ENCODE results near the gene CBLN4. TPM values are rescaled to one million over a fixed set of nuclear protein-coding genes. Genes with fewer than 3 reads are reported as not detected.

The CBLN4 gene
- total RNA-seq, 1 donor from 2014 or later, result not detected

- TF ChIP-seq CTCF (conservative IDR thresholded peaks at IDR 0.05), result no peak
- peaks cover 5% of the 10 kb centered on the region for H3K36me3 Mint-ChIP-seq (ENCODE audit: low read depth)
Measured at GRCh38 chr20:56014998-56015397, 9.7 kb upstream of the CBLN4 start.

GRCh38 chr20:56014151-56014550 lies 8.8 kb upstream of the CBLN4 start:
- Mint-ChIP-seq H3K27ac (ENCODE audit: unreplicated experiment) (no peak overlapping the region), H3K4me3 (no peak overlapping the region), H3K36me3 (ENCODE audit: low read depth) (peaks cover 5% of the 10 kb centered on the region), H3K4me1 (no peaks in the 10 kb centered on the region), H3K27me3 (ENCODE audit: low read depth) (no peaks in the 10 kb centered on the region), H3K9me3 (peaks cover 20% of the 10 kb centered on the region)
- DNase-seq (ENCODE audit: low read depth, low spot score), result no peak
- no peak for TF ChIP-seq CTCF (conservative IDR thresholded peaks at IDR 0.05)

More at GRCh38 chr20:56014998-56015397, 9.7 kb upstream of the CBLN4 start:
- no peaks in the 10 kb centered on the region for H3K4me1 Mint-ChIP-seq
- no peak for DNase-seq (ENCODE audit: low read depth, low spot score)
- no peak overlapping the region for H3K4me3 Mint-ChIP-seq
- H3K27me3 Mint-ChIP-seq (ENCODE audit: low read depth), result no peaks in the 10 kb centered on the region
- peaks cover 27% of the 10 kb centered on the region for H3K9me3 Mint-ChIP-seq
- no peak overlapping the region for H3K27ac Mint-ChIP-seq (ENCODE audit: unreplicated experiment)

- peaks cover 12% of the 10 kb centered on the region for H3K9me3 Mint-ChIP-seq
Measured at GRCh38 chr20:56004611-56005388, 519 bp downstream of the CBLN4 start.

GRCh38 chr20:56004007-56004406 lies 1.3 kb downstream of the CBLN4 start:
- Mint-ChIP-seq H3K4me1 (no peaks in the 10 kb centered on the region), H3K27me3 (ENCODE audit: low read depth) (no peaks in the 10 kb centered on the region), H3K27ac (ENCODE audit: unreplicated experiment) (no peak overlapping the region), H3K36me3 (ENCODE audit: low read depth) (peaks cover 9% of the 10 kb centered on the region), H3K4me3 (no peak overlapping the region), H3K9me3 (peaks cover 13% of the 10 kb centered on the region)
- no peak for DNase-seq (ENCODE audit: low read depth, low spot score)
- no peak for TF ChIP-seq CTCF (conservative IDR thresholded peaks at IDR 0.05)

More at GRCh38 chr20:56004611-56005388, 519 bp downstream of the CBLN4 start:
- H3K27ac Mint-ChIP-seq (ENCODE audit: unreplicated experiment), result no peak overlapping the region
- H3K36me3 Mint-ChIP-seq (ENCODE audit: low read depth), result peaks cover 9% of the 10 kb centered on the region
- no peak for DNase-seq (ENCODE audit: low read depth, low spot score)
- H3K27me3 Mint-ChIP-seq (ENCODE audit: low read depth), result no peaks in the 10 kb centered on the region
- no peak overlapping the region for H3K4me3 Mint-ChIP-seq
- TF ChIP-seq CTCF (conservative IDR thresholded peaks at IDR 0.05), result no peak
- H3K4me1 Mint-ChIP-seq, result no peaks in the 10 kb centered on the region

GRCh38 chr20:56002908-56003800 lies 2.2 kb downstream of the CBLN4 start:
- Mint-ChIP-seq H3K4me1 (no peaks in the 10 kb centered on the region), H3K27ac (ENCODE audit: unreplicated experiment) (no peak overlapping the region), H3K4me3 (no peak overlapping the region), H3K36me3 (ENCODE audit: low read depth) (peaks cover 6% of the 10 kb centered on the region), H3K27me3 (ENCODE audit: low read depth) (no peaks in the 10 kb centered on the region), H3K9me3 (peaks cover 12% of the 10 kb centered on the region)
- DNase-seq (ENCODE audit: low read depth, low spot score), result no peak
- no peak for TF ChIP-seq CTCF (conservative IDR thresholded peaks at IDR 0.05)

Data from neural crest cell (in vitro differentiated cells).